BE2C (cell line): ENCODE measurements around the gene AGXT.

Experiments
- DNase-seq: peaks from one replicate; pipeline ENCODE4 v3.0.0-alpha.2; 2020
- H3K27me3 ChIP-seq: fragments of 250-450 bp; sonication (Bioruptor Pico); 2 replicates; pipeline ENCODE4 v1.5.1; 2020; ENCODE audit warnings: mild to moderate bottlenecking
- H3K36me3 ChIP-seq: fragments of 250-450 bp; sonication (Bioruptor Pico); 2 replicates; pipeline ENCODE4 v1.5.1; 2020; ENCODE audit warnings: mild to moderate bottlenecking
- H3K4me1 ChIP-seq: fragments of 250-450 bp; sonication (Bioruptor Pico); 2 replicates; pipeline ENCODE4 v1.5.1; 2020
- H3K4me3 ChIP-seq: 2 replicates; pipeline ENCODE4 v1.5.1; 2011; ENCODE audit warnings: low read depth, low read length
- H3K9me3 ChIP-seq: fragments of 250-450 bp; sonication (Bioruptor Pico); 2 replicates; pipeline ENCODE4 v1.5.1; 2020
- CTCF ChIP-seq: IDR thresholded peaks from 2 replicates; pipeline ENCODE4 v1.5.1; 2012; ENCODE audit warnings: mild to moderate bottlenecking, low read depth, low read length

The AGXT gene

GRCh38 chr2:240881913-240882312, 13.3 kb downstream of the AGXT start:
- Histone ChIP-seq H3K9me3 (no peaks in the 10 kb centered on the region), H3K4me3 (no peak overlapping the region), H3K27me3 (no peaks in the 10 kb centered on the region), H3K4me1 (no peaks in the 10 kb centered on the region), H3K36me3 (no peaks in the 10 kb centered on the region)
- no peak for TF ChIP-seq CTCF
- no peak for DNase-seq

- H3K36me3 ChIP-seq, result no peaks in the 10 kb centered on the region
- no peak for TF ChIP-seq CTCF
- H3K4me3 ChIP-seq, result no peak overlapping the region
- no peaks in the 10 kb centered on the region for H3K27me3 ChIP-seq
- H3K4me1 ChIP-seq, result no peaks in the 10 kb centered on the region
- no peaks in the 10 kb centered on the region for H3K9me3 ChIP-seq
- DNase-seq, result no peak
Measured at GRCh38 chr2:240884221-240884620, 15.6 kb downstream of the AGXT start.

- H3K4me1 ChIP-seq, result no peaks in the 10 kb centered on the region
- DNase-seq, result no peak
- TF ChIP-seq CTCF, result no peak
- no peaks in the 10 kb centered on the region for H3K36me3 ChIP-seq
- no peaks in the 10 kb centered on the region for H3K27me3 ChIP-seq
- no peak overlapping the region for H3K4me3 ChIP-seq
- no peaks in the 10 kb centered on the region for H3K9me3 ChIP-seq
Measured at GRCh38 chr2:240884745-240885144, 16.1 kb downstream of the AGXT start.

DNA sequence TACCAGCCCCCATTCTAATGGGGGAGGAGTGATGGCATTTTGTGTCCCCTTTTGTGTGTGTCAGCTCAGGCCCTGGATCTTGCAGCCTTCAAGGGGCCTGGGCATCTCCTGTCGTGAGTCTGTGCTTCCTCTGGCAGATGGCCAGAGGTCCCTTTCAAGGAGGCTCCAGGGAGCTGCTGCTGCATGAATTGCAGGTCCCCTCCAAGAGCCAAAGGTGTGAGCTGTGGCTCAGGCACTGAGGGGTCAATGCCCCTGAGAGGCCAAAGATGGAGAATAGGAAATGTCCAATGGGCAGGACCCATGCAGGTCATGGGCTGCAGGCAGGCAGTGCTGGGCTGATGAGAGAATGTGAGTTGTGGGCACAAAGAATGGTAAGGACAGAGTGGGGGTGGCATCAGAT, 16.9 kb downstream of the AGXT start:
- Histone ChIP-seq H3K36me3 (no peaks in the 10 kb centered on the region), H3K4me1 (no peaks in the 10 kb centered on the region), H3K4me3 (no peak overlapping the region), H3K9me3 (no peaks in the 10 kb centered on the region), H3K27me3 (no peaks in the 10 kb centered on the region)
- TF ChIP-seq CTCF, result no peak
- DNase-seq, result no peak

- Histone ChIP-seq H3K36me3 (no peaks in the 10 kb centered on the region), H3K4me1 (no peaks in the 10 kb centered on the region), H3K9me3 (no peaks in the 10 kb centered on the region), H3K27me3 (no peaks in the 10 kb centered on the region), H3K4me3 (no peak overlapping the region)
- DNase-seq, result no peak
- TF ChIP-seq CTCF, result no peak
Measured at GRCh38 chr2:240886023-240886565, 17.5 kb downstream of the AGXT start.

DNA sequence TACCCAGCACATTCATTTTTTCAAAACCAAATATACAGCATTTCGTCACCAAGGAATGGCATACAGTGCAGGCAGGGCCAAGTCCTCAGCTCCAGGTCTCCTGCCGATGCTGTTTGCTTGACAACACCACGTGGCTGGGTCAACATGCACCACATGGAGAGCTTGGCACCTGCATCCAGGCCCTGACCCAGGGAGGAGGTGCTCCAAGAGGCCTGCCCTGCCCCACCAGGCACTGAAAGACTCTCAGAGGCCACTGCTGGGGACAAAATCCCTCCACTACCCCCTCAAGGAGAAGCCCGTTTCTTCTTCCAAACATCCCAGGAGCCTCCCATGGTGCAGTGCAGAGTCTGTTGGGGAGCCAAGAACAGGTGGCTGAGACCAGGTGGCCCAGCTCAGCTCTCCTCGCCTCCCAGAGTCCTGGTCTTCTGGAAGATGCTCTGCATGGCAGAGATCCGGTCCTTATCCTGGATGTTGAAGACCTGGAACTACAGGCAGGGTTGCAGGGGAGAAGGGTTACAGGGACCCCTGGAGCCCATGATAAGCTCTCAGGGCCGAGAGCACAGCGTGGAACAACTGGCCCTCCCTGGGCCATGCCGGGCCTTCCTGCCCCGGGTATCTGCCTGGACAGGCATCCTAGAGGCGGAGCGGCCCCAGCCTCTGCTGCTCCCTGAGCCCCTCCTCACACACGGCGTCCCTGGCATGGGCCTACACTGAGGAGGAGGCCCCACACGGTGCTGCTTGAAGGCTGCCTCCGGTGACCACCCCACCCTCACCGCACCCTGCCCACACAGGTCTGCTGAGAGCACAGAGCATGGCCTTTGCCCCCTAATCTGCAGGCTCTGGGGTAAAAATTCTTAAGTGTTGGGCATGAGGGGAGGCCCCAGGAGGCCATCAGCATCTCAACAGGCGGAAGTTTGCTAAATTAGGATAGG, 18.3 kb downstream of the AGXT start:
- TF ChIP-seq CTCF, result no peak
- Histone ChIP-seq H3K4me3 (no peak overlapping the region), H3K27me3 (no peaks in the 10 kb centered on the region), H3K36me3 (no peaks in the 10 kb centered on the region), H3K9me3 (no peaks in the 10 kb centered on the region), H3K4me1 (no peaks in the 10 kb centered on the region)
- peak; percentile 7 for DNase-seq
